ENCODE results near the gene OST4. TPM values are rescaled to one million over a fixed set of nuclear protein-coding genes. Genes with fewer than 3 reads are reported as not detected.

Gene OST4
- total and polyA plus RNA-seq, 10 of the 15 experiments (the other 5 are each of a cell fraction or from before 2014, with no cell fraction given): 270 to 1,543 (median 523) TPM

DNA sequence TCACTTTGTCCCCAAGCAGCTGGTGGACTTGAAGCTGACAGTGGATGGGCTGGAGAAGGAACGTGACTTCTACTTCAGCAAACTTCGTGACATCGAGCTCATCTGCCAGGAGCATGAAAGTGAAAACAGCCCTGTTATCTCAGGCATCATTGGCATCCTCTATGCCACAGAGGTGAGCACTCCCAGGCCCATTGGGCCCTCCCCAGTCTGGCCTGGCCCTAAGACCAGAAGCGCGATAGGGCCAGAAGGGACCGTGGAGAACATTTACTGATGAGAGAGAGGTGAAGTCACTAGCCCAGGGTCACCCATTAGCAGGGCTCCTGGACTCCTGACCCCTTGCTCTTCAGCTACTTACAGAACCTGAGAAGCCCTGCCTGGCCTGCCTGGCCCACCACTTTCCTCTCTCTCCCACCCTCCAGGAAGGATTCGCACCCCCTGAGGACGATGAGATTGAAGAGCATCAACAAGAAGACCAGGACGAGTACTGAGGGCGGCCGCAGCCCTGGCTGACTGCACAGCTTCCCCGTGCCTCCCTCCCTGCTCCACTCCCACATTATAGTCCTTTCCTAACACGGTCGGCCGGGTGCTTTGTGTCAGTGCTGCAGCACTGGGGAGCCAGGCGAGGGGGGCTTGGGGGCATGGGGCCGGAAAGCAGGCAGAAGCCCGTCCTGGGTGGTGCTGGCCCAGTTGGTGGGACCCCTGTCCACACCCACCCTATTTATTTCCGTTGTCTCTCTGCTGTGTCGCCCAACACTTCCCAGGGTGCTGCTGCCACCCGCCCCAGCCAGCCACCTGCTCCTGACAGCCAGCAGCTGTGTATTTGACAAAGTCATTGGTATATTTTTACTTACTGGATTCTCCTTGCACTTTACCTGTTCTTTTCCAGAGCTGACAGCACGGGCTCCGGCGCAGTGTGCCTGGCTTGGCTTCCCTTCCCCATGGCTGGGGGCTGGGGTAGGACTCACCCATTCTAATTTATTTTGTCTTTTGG, 45.3 kb downstream of the OST4 start (continued):
- no peak for TF ChIP-seq PML (IDR thresholded peaks at IDR 0.05; ENCODE audit: low read length)
- no peak for TF ChIP-seq ZBTB4 (CRISPR knock-in tag; IDR thresholded peaks at IDR 0.05)
- TF ChIP-seq EZH2 (IDR thresholded peaks at IDR 0.05; ENCODE audit: borderline replicate concordance, control insufficient read depth, low read depth, low read length): no peak
- TF ChIP-seq POLR2AphosphoS2 (IDR thresholded peaks at IDR 0.05; ENCODE audit: low read depth, low read length): no peak
- TF ChIP-seq CHD1 (IDR thresholded peaks at IDR 0.05; ENCODE audit: low read depth, low read length): no peak
- TF ChIP-seq ESRRA (IDR thresholded peaks at IDR 0.05; ENCODE audit: low read length): no peak
- no peak for TF ChIP-seq ZNF622 (IDR thresholded peaks at IDR 0.05)
- TF ChIP-seq NR2C1 (IDR thresholded peaks at IDR 0.05): no peak
